HepG2 (cell line): Measurements from ENCODE around the gene CFAP99. TPM values are rescaled to one million over a fixed set of nuclear protein-coding genes. Genes with fewer than 3 reads are reported as not detected.

Experiments used
- ATAC-seq: fragments of 200-7000 bp; cut with Tn5 transposase; 3 replicates; pipeline ENCODE4 v1.9.1; 2020; ENCODE audit warnings: mild to moderate bottlenecking, moderate library complexity
- BruUV-seq: library from RNA; stranded (reverse); fragments of 400-500 nt; replicated peaks from 2 replicates; lab custom pipeline; 2021; lab: Mats Ljungman, UMichigan
- CTCF ChIA-PET: fragments of 300-600 bp; formaldehyde crosslinking; extraction: SDS; loops from one replicate; lab custom pipeline; 2021; ENCODE audit warnings: low total read pairs, inconsistent platforms, low intra/inter-chr PET ratio; lab: Yijun Ruan, JAX
- POLR2A ChIA-PET: fragments of 350-600 bp; sonication (Branson Sonifier 250); formaldehyde crosslinking; loops from one replicate; lab custom pipeline; 2020; ENCODE audit warnings: antibody characterized with exemption, inconsistent platforms; lab: Yijun Ruan, JAX
- DNase-seq: peaks from one replicate; pipeline ENCODE4 v3.0.0-alpha.2; 2015; ENCODE audit warnings: low spot score
- FAIRE-seq: peaks from 3 replicates; lab custom pipeline; 2011; peaks lifted over from hg19 to GRCh38; lab: Jason Lieb, UNC
- H2AFZ ChIP-seq: one replicate; pipeline ENCODE4 v1.6.1; 2011; ENCODE audit warnings: low read length, inconsistent platforms
- H3K27ac ChIP-seq: fragments of 300-600 bp; 3 replicates; pipeline ENCODE4 v1.8.0; 2011; ENCODE audit warnings: mixed run types, mild to moderate bottlenecking, mixed read lengths, low read length, inconsistent platforms; ENCODE audit not compliant: insufficient read depth; ENCODE audit errors: extremely low read length
- H3K27me3 ChIP-seq, 2 experiments: fragments of 200-600 bp in 1 of 2; 2 replicates in 1 of 2; 3 replicates in 1 of 2; pipeline versions ENCODE4 v1.6.0 to v1.8.0; 2011; ENCODE audit warnings: low read length in 2 of 2, mild to moderate bottlenecking in 2 of 2, moderate library complexity in 2 of 2, inconsistent platforms in 1 of 2; ENCODE audit not compliant: insufficient read depth in 2 of 2, control insufficient read depth in 1 of 2
- H3K36me3 ChIP-seq, 2 experiments: fragments of 200-600 bp in 1 of 2; replicated peaks in 1 of 2; 2 replicates in 1 of 2; 3 replicates in 1 of 2; pipeline versions ENCODE4 v1.5.1 to v1.8.0; 2011; ENCODE audit warnings: low read length in 2 of 2, inconsistent platforms in 1 of 2; ENCODE audit not compliant: insufficient read depth in 2 of 2, control insufficient read depth in 1 of 2
- H3K4me1 ChIP-seq: 2 replicates; pipeline ENCODE4 v1.5.1; 2012; ENCODE audit warnings: low read length, inconsistent platforms; ENCODE audit not compliant: insufficient read depth
- H3K4me2 ChIP-seq: 2 replicates; pipeline ENCODE4 v1.6.0; 2011; ENCODE audit warnings: low read depth, low read length, inconsistent platforms
- H3K4me3 ChIP-seq, 3 experiments: fragments of 200-600 bp in 1 of 3; sonication (generic), shearing (Covaris generic) in 1 of 3; replicated peaks in 1 of 3; 2 replicates each; pipeline ENCODE4 v1.5.1; 2011 to 2016; ENCODE audit warnings: low read length in 3 of 3, inconsistent platforms in 2 of 3, low read depth in 2 of 3, mild to moderate bottlenecking in 2 of 3, control low read depth in 1 of 3, mixed read lengths in 1 of 3; ENCODE audit not compliant: insufficient read depth in 1 of 3
- H3K79me2 ChIP-seq: one replicate; pipeline ENCODE4 v1.6.1; 2011; ENCODE audit warnings: low read length, inconsistent platforms; ENCODE audit not compliant: insufficient read depth
- H3K9ac ChIP-seq: 2 replicates; pipeline ENCODE4 v1.6.0; 2011; ENCODE audit warnings: mild to moderate bottlenecking, low read depth, low read length, inconsistent platforms; ENCODE audit not compliant: insufficient read depth
- H3K9me3 ChIP-seq: 2 replicates; pipeline ENCODE4 v1.5.1; 2012; ENCODE audit warnings: mild to moderate bottlenecking, low read length
- H4K20me1 ChIP-seq: 2 replicates; pipeline ENCODE4 v1.6.0; 2011; ENCODE audit warnings: inconsistent platforms, mild to moderate bottlenecking, low read length, moderate library complexity; ENCODE audit not compliant: insufficient read depth
- ESRRA ChIP-seq: sonication (generic); formaldehyde crosslinking; IDR thresholded peaks from 2 replicates; pipeline ENCODE4 v1.5.1; 2020; ENCODE audit warnings: mild to moderate bottlenecking, low read depth, missing genetic modification reagents
- HOXA3 ChIP-seq: sonication (generic); formaldehyde crosslinking; IDR thresholded peaks from 2 replicates; pipeline ENCODE4 v1.5.0; 2020; ENCODE audit warnings: missing genetic modification reagents
- NFKBIZ ChIP-seq: IDR thresholded peaks from 2 replicates; pipeline ENCODE4 v1.6.1; 2018; ENCODE audit warnings: missing genetic modification reagents, missing compliant biosample characterization
- ZBTB3 ChIP-seq: sonication (generic); formaldehyde crosslinking; IDR thresholded peaks from 2 replicates; pipeline ENCODE4 v1.4.0; 2020; ENCODE audit warnings: low read depth, mild to moderate bottlenecking, moderate library complexity, missing genetic modification reagents, borderline replicate concordance
- ZBTB43 ChIP-seq: sonication (generic); formaldehyde crosslinking; conservative IDR thresholded peaks from 2 replicates; pipeline ENCODE4 v1.4.0; 2020; ENCODE audit warnings: missing genetic modification reagents
- ZFP36L1 ChIP-seq: sonication (generic); formaldehyde crosslinking; IDR thresholded peaks from 2 replicates; pipeline ENCODE4 v1.8.0; 2022; ENCODE audit warnings: mild to moderate bottlenecking, missing genetic modification reagents, moderate library complexity
- ZNF512 ChIP-seq: sonication (generic); formaldehyde crosslinking; IDR thresholded peaks from 2 replicates; pipeline ENCODE4 v1.4.0; 2020; ENCODE audit warnings: mild to moderate bottlenecking, missing genetic modification reagents
- ZNF615 ChIP-seq: sonication (generic); formaldehyde crosslinking; IDR thresholded peaks from 2 replicates; pipeline ENCODE4 v1.5.0; 2020; ENCODE audit warnings: mild to moderate bottlenecking, missing genetic modification reagents, borderline replicate concordance
- WGBS: methylation state at CpG from one replicate; pipeline ENCODE4 v1.1.6; 2017; ENCODE audit warnings: low lambda C conversion rate; 5-methylcytosine and 5-hydroxymethylcytosine counted together
- in situ Hi-C: cut with HindIII; loops from 2 replicates; pipeline ENCODE4 v1.10.0; 2017; ENCODE audit warnings: low pct_unique_long_range_greater_than_20kb; ENCODE audit not compliant: extremely low pct_ligation_motif_present
- intact Hi-C: fragments of 100-400 bp; cut with micrococcal nuclease; formaldehyde crosslinking; loops from one replicate; pipeline ENCODE4 v1.10.0; 2022; ENCODE audit not compliant: unreplicated experiment
- polyA plus RNA-seq, 8 experiments: library from polyadenylated mRNA; depleted of rRNA in 3 of 8; stranded (reverse) in 7 of 8; unstranded in 1 of 8; fragments of >200 nt; fragmentation: Illumina TruSeq in 4 of 8; extraction: Trizol in 4 of 8; gene quantifications; 2 replicates each; pipeline versions ENCODE4 v1.2.1 to v1.2.3, GENCODE V29; 2011 to 2016; ENCODE audit warnings: low read depth in 4 of 8, missing spikeins in 1 of 8, mixed read lengths in 1 of 8; ENCODE audit not compliant: insufficient read depth in 1 of 8
- total RNA-seq, 5 experiments: library from RNA; depleted of rRNA; stranded (reverse); fragments of >200 nt; fragmentation: Illumina TruSeq; extraction: Trizol; gene quantifications; 2 replicates each; pipeline ENCODE4 v1.2.3, GENCODE V29; 2016; ENCODE audit warnings: low read depth in 1 of 5
- TF ChIP-seq, protein P1 (sequence below): sonication (generic); formaldehyde crosslinking; IDR thresholded peaks from 2 replicates; pipeline ENCODE4 v1.4.0; 2020; ENCODE audit warnings: missing genetic modification reagents
- TF ChIP-seq, protein P2 (sequence below): sonication (generic); formaldehyde crosslinking; IDR thresholded peaks from 2 replicates; pipeline ENCODE4 v1.5.1; 2020; ENCODE audit warnings: mild to moderate bottlenecking, missing genetic modification reagents, borderline replicate concordance

Gene CFAP99
- total and polyA plus RNA-seq, 2 of the 13 experiments (the other 11 are each of a cell fraction or from before 2014, with no cell fraction given) = not detected

DNA sequence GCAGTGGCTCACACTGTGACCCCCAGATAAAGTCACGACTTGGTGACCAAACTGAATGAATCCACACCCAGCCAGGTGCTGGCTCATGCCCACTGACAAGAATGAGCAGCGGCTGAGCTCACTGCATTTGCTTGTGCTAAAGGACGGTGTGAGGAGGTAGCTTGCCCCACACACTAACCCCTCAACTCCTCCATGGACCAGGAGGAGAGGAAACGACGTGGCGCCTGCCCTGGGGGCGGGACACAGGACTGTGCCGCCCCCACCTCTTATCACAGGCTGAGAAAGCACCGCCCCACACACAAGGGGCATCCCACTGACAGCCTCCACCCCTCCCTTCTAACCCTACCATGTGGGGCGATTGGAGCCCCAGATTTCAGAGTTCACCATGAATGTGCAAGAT is 43.3 kb upstream of the CFAP99 start:
- Histone ChIP-seq H4K20me1 (no peaks in the 10 kb centered on the region), H3K4me2 (no peak overlapping the region), H3K27ac (no peak overlapping the region), H3K9ac (no peak overlapping the region), H3K4me3 (no peak overlapping the region), H3K4me1 (no peaks in the 10 kb centered on the region), H2AFZ (no peak overlapping the region), H3K27me3 (peaks cover 4 to 36% of the 10 kb centered on the region in 2 experiments; a peak in 3 of 5 replicates), H3K36me3 (no peaks in the 10 kb centered on the region), H3K9me3 (no peaks in the 10 kb centered on the region), H3K79me2 (no peaks in the 10 kb centered on the region)
- intact Hi-C loops = no loop called here
- no TSS peak for BruUV-seq
- ATAC-seq = no peak
- ChIA-PET POLR2A (no interaction called here), CTCF (no interaction called here)
- 48% methylated on average over 10 of the region's 10 CpGs for WGBS
- no peak for DNase-seq
- in situ Hi-C loops = no loop called here
- TF ChIP-seq NFKBIZ (CRISPR knock-in tag) = no peak
- no peak for FAIRE-seq

DNA sequence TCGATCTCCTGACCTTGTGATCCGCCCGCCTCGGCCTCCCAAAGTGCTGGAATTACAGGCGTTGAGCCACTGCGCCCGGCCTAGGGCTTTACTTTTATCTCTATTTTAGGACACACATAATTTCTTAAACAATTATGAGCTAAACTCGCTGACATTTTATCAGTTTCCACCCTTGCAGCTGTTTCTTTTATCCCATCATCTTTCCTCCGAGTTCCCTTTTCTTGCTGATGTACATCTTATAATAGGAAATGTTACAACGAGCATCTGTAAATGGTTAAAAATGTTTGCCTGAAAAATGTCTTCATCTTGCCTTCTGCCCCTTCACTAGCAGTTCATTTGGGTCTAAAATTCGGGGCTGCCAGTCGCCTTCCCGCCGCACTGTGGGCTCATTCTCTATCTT is 41.5 kb upstream of the CFAP99 start:
- Histone ChIP-seq H3K9ac (no peak overlapping the region), H3K27me3 (peaks cover 2 to 19% of the 10 kb centered on the region in 2 experiments; a peak in 2 of 5 replicates), H3K4me3 (no peak overlapping the region), H4K20me1 (no peaks in the 10 kb centered on the region), H3K79me2 (no peaks in the 10 kb centered on the region), H3K27ac (no peak overlapping the region), H3K9me3 (no peaks in the 10 kb centered on the region), H3K4me2 (no peak overlapping the region), H2AFZ (no peak overlapping the region), H3K36me3 (no peaks in the 10 kb centered on the region), H3K4me1 (no peaks in the 10 kb centered on the region)
- DNase-seq (no peak), ATAC-seq (no peak), FAIRE-seq (no peak)
- intact Hi-C loops = no loop called here
- POLR2A ChIA-PET = no interaction called here
- in situ Hi-C loops = no loop called here
- 66% methylated on average over 14 of the region's 14 CpGs for WGBS
- CTCF ChIA-PET = no interaction called here
- no TSS peak for BruUV-seq
- no peak for TF ChIP-seq ZBTB43 (CRISPR knock-in tag)
- TF ChIP-seq HOXA3 = no peak
- no peak for TF ChIP-seq ESRRA (CRISPR knock-in tag)
- TF ChIP-seq ZNF615 (CRISPR knock-in tag) = no peak
- no peak for TF ChIP-seq ZFP36L1 (CRISPR knock-in tag)
- TF ChIP-seq ZNF512 = no peak
- TF ChIP-seq ZBTB3 (CRISPR knock-in tag) = no peak
- TF ChIP-seq, protein P1, sequence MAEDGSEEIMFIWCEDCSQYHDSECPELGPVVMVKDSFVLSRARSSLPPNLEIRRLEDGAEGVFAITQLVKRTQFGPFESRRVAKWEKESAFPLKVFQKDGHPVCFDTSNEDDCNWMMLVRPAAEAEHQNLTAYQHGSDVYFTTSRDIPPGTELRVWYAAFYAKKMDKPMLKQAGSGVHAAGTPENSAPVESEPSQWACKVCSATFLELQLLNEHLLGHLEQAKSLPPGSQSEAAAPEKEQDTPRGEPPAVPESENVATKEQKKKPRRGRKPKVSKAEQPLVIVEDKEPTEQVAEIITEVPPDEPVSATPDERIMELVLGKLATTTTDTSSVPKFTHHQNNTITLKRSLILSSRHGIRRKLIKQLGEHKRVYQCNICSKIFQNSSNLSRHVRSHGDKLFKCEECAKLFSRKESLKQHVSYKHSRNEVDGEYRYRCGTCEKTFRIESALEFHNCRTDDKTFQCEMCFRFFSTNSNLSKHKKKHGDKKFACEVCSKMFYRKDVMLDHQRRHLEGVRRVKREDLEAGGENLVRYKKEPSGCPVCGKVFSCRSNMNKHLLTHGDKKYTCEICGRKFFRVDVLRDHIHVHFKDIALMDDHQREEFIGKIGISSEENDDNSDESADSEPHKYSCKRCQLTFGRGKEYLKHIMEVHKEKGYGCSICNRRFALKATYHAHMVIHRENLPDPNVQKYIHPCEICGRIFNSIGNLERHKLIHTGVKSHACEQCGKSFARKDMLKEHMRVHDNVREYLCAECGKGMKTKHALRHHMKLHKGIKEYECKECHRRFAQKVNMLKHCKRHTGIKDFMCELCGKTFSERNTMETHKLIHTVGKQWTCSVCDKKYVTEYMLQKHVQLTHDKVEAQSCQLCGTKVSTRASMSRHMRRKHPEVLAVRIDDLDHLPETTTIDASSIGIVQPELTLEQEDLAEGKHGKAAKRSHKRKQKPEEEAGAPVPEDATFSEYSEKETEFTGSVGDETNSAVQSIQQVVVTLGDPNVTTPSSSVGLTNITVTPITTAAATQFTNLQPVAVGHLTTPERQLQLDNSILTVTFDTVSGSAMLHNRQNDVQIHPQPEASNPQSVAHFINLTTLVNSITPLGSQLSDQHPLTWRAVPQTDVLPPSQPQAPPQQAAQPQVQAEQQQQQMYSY = no peak
- TF ChIP-seq, protein P2, sequence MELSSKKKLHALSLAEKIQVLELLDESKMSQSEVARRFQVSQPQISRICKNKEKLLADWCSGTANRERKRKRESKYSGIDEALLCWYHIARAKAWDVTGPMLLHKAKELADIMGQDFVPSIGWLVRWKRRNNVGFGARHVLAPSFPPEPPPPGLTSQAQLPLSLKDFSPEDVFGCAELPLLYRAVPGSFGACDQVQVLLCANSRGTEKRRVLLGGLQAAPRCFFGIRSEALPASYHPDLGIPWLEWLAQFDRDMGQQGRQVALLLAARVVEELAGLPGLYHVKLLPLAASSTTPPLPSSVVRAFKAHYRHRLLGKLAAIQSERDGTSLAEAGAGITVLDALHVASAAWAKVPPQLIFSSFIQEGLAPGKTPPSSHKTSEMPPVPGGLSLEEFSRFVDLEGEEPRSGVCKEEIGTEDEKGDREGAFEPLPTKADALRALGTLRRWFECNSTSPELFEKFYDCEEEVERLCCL = no peak
